Neural crest cell (in vitro differentiated cells): ENCODE results near the gene SEMA4B. TPM values are rescaled to one million over a fixed set of nuclear protein-coding genes. Genes with fewer than 3 reads are reported as not detected.

Experiments used
- DNase-seq: peaks from one replicate; pipeline ENCODE4 v3.0.0; 2021; ENCODE audit warnings: low read depth, mixed read lengths, low spot score
- H3K27ac Mint-ChIP-seq: one replicate; pipeline ENCODE4 v1.8.0; 2021; ENCODE audit warnings: mild to moderate bottlenecking, mixed read lengths; ENCODE audit not compliant: unreplicated experiment
- H3K27me3 Mint-ChIP-seq: 2 replicates; pipeline ENCODE4 v1.8.0; 2021; ENCODE audit warnings: low read depth, mild to moderate bottlenecking, mixed read lengths
- H3K36me3 Mint-ChIP-seq: 2 replicates; pipeline ENCODE4 v1.8.0; 2021; ENCODE audit warnings: low read depth, mild to moderate bottlenecking, mixed read lengths
- H3K4me1 Mint-ChIP-seq: 2 replicates; pipeline ENCODE4 v1.8.0; 2021; ENCODE audit warnings: mixed read lengths
- H3K4me3 Mint-ChIP-seq: one replicate; pipeline ENCODE4 v1.8.0; 2021; ENCODE audit warnings: mild to moderate bottlenecking, mixed read lengths
- H3K9me3 Mint-ChIP-seq: 2 replicates; pipeline ENCODE4 v1.8.0; 2021; ENCODE audit warnings: mixed read lengths
- CTCF ChIP-seq: fragments of 200-600 bp; sonication (generic); conservative IDR thresholded peaks from 2 replicates; pipeline ENCODE4 v1.5.0; 2021; ENCODE audit warnings: antibody characterized with exemption, mild to moderate bottlenecking
- total RNA-seq: library from RNA; stranded (reverse); gene quantifications from 2 replicates; pipeline ENCODE4 v1.2.1, GENCODE V29; 2021

The SEMA4B gene
- total RNA-seq, 1 donor from 2014 or later, result 26.3 TPM

DNA sequence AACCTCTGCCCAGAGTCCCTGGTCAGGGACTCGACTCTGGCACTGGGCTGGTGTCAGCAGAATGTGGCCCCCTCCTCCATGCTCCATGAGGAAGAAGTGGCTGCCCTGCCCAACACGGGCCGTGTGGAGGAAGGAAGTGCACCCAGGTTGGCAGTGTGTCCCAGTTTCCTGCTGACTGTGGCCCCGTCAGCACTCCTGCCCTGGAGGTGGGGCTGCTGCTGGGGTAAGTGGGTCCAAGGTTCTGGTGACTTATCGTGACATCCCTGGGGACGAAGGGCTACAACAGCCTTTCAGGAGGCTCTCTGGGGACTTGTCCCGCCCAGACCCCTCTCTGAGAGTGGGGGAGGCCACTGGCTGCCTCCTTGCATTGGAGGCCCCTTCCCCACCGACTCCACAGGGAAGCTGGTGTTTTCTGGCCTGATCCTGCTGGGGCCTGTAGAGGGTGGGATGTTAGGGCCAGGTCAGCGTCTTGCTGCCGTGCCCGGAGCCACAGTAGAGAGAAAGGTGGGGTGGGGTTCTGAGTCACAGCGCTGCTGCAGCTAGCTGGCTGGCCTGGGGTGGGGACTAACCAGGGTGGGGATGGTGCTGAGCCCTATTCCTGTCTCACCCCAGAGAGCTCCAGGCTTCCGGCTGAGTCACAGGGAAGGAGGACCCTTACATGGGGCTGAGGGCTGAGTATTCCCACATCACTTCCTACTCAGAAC is 10.5 kb downstream of the SEMA4B start:
- Mint-ChIP-seq H3K27ac (no peak overlapping the region), H3K4me3 (no peak overlapping the region)
- no peak for DNase-seq

GRCh38 chr15:90212221-90213098 is 11.3 kb downstream of the SEMA4B start:
- Mint-ChIP-seq H3K4me3 (no peak overlapping the region), H3K27me3 (no peaks in the 10 kb centered on the region), H3K4me1 (no peaks in the 10 kb centered on the region), H3K27ac (no peak overlapping the region), H3K36me3 (peaks cover 3% of the 10 kb centered on the region), H3K9me3 (no peaks in the 10 kb centered on the region)
- TF ChIP-seq CTCF, result no peak
- DNase-seq, result no peak

More for the DNA sequence above, 10.5 kb downstream of the SEMA4B start:
- no peak for TF ChIP-seq CTCF
- H3K9me3 Mint-ChIP-seq, result no peaks in the 10 kb centered on the region
- H3K36me3 Mint-ChIP-seq, result peaks cover 3% of the 10 kb centered on the region
- no peaks in the 10 kb centered on the region for H3K27me3 Mint-ChIP-seq
- H3K4me1 Mint-ChIP-seq, result no peaks in the 10 kb centered on the region

DNA sequence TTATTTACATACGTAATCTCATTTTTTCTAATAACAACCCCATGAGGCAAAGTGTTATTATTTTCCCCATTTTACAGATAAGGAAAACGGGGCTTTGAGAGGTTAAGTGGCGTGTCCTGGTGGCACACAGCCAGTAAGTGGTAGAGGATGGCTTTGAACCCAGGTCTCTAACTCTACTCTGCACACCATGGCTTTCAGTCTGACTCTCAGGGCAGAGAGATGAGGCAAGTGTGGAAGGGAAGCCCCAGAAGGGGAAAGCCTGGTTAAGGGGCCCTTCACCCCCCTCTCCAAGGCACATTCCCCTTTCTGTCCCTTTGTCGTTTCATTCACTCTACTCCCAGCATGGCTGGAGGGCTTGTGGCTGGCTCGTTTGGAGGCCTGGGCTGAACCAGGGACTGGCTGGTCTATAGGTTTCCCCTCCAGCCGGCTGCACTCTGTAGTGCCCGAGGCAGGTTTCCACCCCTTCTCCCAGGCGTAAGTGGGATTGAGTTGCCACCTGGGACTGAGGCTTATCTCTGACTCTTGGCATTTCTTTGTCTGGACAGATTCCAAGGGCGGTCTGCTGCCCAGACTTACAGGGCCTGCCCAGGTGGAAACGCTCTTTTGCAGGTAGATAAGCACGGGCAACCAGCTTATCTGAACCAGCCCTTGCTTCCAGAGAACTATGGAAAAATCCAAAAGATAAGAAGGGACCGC is 12.1 kb downstream of the SEMA4B start:
- no peak for DNase-seq
- Mint-ChIP-seq H3K9me3 (no peaks in the 10 kb centered on the region), H3K27ac (no peak overlapping the region), H3K27me3 (no peaks in the 10 kb centered on the region), H3K4me3 (no peak overlapping the region), H3K4me1 (no peaks in the 10 kb centered on the region), H3K36me3 (peaks cover 3% of the 10 kb centered on the region)
- no peak for TF ChIP-seq CTCF

DNA sequence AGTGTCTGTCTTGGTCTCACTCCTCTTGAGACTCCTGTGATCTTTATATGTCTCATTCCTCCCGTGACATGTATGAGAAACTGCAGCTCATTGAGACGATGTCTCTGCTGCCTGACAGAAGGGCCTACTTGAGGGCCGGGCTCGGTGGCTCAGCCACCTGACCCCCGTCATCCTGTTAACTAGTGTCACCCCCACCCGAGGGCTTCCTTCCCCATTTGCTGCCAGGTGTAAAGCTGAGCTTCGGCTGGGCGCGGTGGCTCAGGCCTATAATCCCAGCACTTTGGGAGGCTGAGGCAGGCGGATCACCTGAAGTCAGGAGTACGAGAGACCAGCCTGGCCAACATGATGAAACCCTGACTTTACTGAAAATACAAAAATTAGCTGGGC is 12.7 kb downstream of the SEMA4B start:
- no peak overlapping the region for H3K27ac Mint-ChIP-seq
- no peak overlapping the region for H3K4me3 Mint-ChIP-seq
- no peaks in the 10 kb centered on the region for H3K27me3 Mint-ChIP-seq
- no peaks in the 10 kb centered on the region for H3K4me1 Mint-ChIP-seq
- no peaks in the 10 kb centered on the region for H3K9me3 Mint-ChIP-seq
- H3K36me3 Mint-ChIP-seq, result peaks cover 3% of the 10 kb centered on the region
- TF ChIP-seq CTCF, result no peak
- DNase-seq, result no peak

- H3K27ac Mint-ChIP-seq, result no peak overlapping the region
- DNase-seq, result no peak
- no peak overlapping the region for H3K4me3 Mint-ChIP-seq
- peak; percentile 42 for TF ChIP-seq CTCF
- H3K9me3 Mint-ChIP-seq, result no peaks in the 10 kb centered on the region
- no peaks in the 10 kb centered on the region for H3K27me3 Mint-ChIP-seq
- H3K36me3 Mint-ChIP-seq, result peaks cover 3% of the 10 kb centered on the region
- no peaks in the 10 kb centered on the region for H3K4me1 Mint-ChIP-seq
These were observed 13.5 kb downstream of the SEMA4B start for GRCh38 chr15:90214553-90215196.
